ENCODE measurements around the gene PRKN. TPM values are rescaled to one million over a fixed set of nuclear protein-coding genes. Genes with fewer than 3 reads are reported as not detected.

Gene PRKN
- total RNA-seq, 2 experiments from 2014 or later: 0.82 to 1.00 TPM

- intact Hi-C loops (cut with micrococcal nuclease): loop anchor here (5.0 kb wide), 1 partner anchor 1336 kb away; no protein-coding TSS in a partner anchor
- ChIA-PET POLR2A (no interaction called here), CTCF (interaction anchor here (0.7 kb wide), 1 partner anchor 488 kb away, joined by 3 read pairs; no protein-coding TSS in a partner anchor)
- H3K27me3 Mint-ChIP-seq: peaks cover 2% of the 10 kb centered on the region
- H3K27ac Mint-ChIP-seq: peak overlapping the region; percentile 57
- peaks cover 9% of the 10 kb centered on the region for H3K4me1 Mint-ChIP-seq (ENCODE audit: low read depth)
- no peaks in the 10 kb centered on the region for H3K36me3 Mint-ChIP-seq
- H3K4me3 Mint-ChIP-seq: peak overlapping the region; percentile 83
- H3K9me3 Mint-ChIP-seq: peaks cover 4% of the 10 kb centered on the region
- DNase-seq: no peak
These were observed 631 bp upstream of the PRKN start for GRCh38 chr6:162728197-162728596.

GRCh38 chr6:162726947-162727321 is 632 bp downstream of the PRKN start:
- H3K4me1 Mint-ChIP-seq (ENCODE audit: low read depth): peaks cover 9% of the 10 kb centered on the region
- H3K27me3 Mint-ChIP-seq: peaks cover 2% of the 10 kb centered on the region
- CTCF ChIA-PET: no interaction called here
- peak overlapping the region; percentile 83 for H3K4me3 Mint-ChIP-seq
- H3K27ac Mint-ChIP-seq: peak overlapping the region; percentile 39
- DNase-seq: no peak
- intact Hi-C loops (cut with micrococcal nuclease): loop anchor here (2.0 to 5.0 kb wide), 2 partner anchors 688 to 1335 kb away; partner anchors contain the start of gene QKI
- H3K36me3 Mint-ChIP-seq: no peaks in the 10 kb centered on the region
- POLR2A ChIA-PET: no interaction called here
- peaks cover 4% of the 10 kb centered on the region for H3K9me3 Mint-ChIP-seq

- intact Hi-C loops (cut with micrococcal nuclease): no loop called here
- H3K27me3 Mint-ChIP-seq: peaks cover 2% of the 10 kb centered on the region
- H3K9me3 Mint-ChIP-seq: no peaks in the 10 kb centered on the region
- DNase-seq: no peak
- H3K4me3 Mint-ChIP-seq: no peak overlapping the region
- H3K36me3 Mint-ChIP-seq: peaks cover 3% of the 10 kb centered on the region
- H3K27ac Mint-ChIP-seq: no peak overlapping the region
- CTCF ChIA-PET: no interaction called here
- POLR2A ChIA-PET: no interaction called here
- peaks cover 5% of the 10 kb centered on the region for H3K4me1 Mint-ChIP-seq (ENCODE audit: low read depth)
These were observed 4.9 kb downstream of the PRKN start for GRCh38 chr6:162722633-162723032.

GRCh38 chr6:162722226-162722625 is 5.3 kb downstream of the PRKN start:
- no peaks in the 10 kb centered on the region for H3K9me3 Mint-ChIP-seq
- intact Hi-C loops (cut with micrococcal nuclease): no loop called here

GRCh38 chr6:162721404-162721687 is 6.2 kb downstream of the PRKN start:
- Mint-ChIP-seq H3K4me3 (no peak overlapping the region), H3K36me3 (peaks cover 3% of the 10 kb centered on the region), H3K4me1 (ENCODE audit: low read depth) (no peaks in the 10 kb centered on the region), H3K9me3 (peaks cover 2% of the 10 kb centered on the region), H3K27ac (no peak overlapping the region), H3K27me3 (no peaks in the 10 kb centered on the region)
- intact Hi-C loops (cut with micrococcal nuclease): no loop called here
- ChIA-PET CTCF (no interaction called here), POLR2A (no interaction called here)
- DNase-seq: no peak

More at GRCh38 chr6:162722226-162722625, 5.3 kb downstream of the PRKN start:
- POLR2A ChIA-PET: no interaction called here
- Mint-ChIP-seq H3K4me3 (no peak overlapping the region), H3K4me1 (ENCODE audit: low read depth) (peaks cover 5% of the 10 kb centered on the region), H3K27ac (no peak overlapping the region), H3K27me3 (peaks cover 2% of the 10 kb centered on the region), H3K36me3 (peaks cover 3% of the 10 kb centered on the region)
- CTCF ChIA-PET: no interaction called here
- DNase-seq: no peak

- H3K27ac Mint-ChIP-seq: no peak overlapping the region
- no peak for DNase-seq
- H3K36me3 Mint-ChIP-seq: peaks cover 3% of the 10 kb centered on the region
- H3K9me3 Mint-ChIP-seq: peaks cover 2% of the 10 kb centered on the region
- no peaks in the 10 kb centered on the region for H3K4me1 Mint-ChIP-seq (ENCODE audit: low read depth)
- ChIA-PET POLR2A (interaction anchor here (0.5 kb wide), 1 partner anchor 819 kb away, joined by 4 read pairs; no protein-coding TSS in a partner anchor), CTCF (no interaction called here)
- H3K27me3 Mint-ChIP-seq: no peaks in the 10 kb centered on the region
- H3K4me3 Mint-ChIP-seq: no peak overlapping the region
- intact Hi-C loops (cut with micrococcal nuclease): no loop called here
These were observed 8.0 kb downstream of the PRKN start for GRCh38 chr6:162719528-162719927.

GRCh38 chr6:162715601-162716000 is 12.0 kb downstream of the PRKN start:
- Mint-ChIP-seq H3K4me1 (ENCODE audit: low read depth) (no peaks in the 10 kb centered on the region), H3K27ac (no peak overlapping the region), H3K36me3 (peaks cover 5% of the 10 kb centered on the region), H3K9me3 (peaks cover 2% of the 10 kb centered on the region), H3K27me3 (no peaks in the 10 kb centered on the region), H3K4me3 (no peak overlapping the region)
- DNase-seq: no peak
- POLR2A ChIA-PET: no interaction called here
- CTCF ChIA-PET: no interaction called here
- intact Hi-C loops (cut with micrococcal nuclease): no loop called here

- Mint-ChIP-seq H3K27me3 (no peaks in the 10 kb centered on the region), H3K4me1 (ENCODE audit: low read depth) (no peaks in the 10 kb centered on the region), H3K9me3 (peaks cover 2% of the 10 kb centered on the region), H3K27ac (no peak overlapping the region), H3K4me3 (no peak overlapping the region), H3K36me3 (peaks cover 5% of the 10 kb centered on the region)
- intact Hi-C loops (cut with micrococcal nuclease): no loop called here
- ChIA-PET CTCF (no interaction called here), POLR2A (interaction anchor here (0.7 kb wide), 1 partner anchor 13 kb away, joined by 4 read pairs; the partner anchor contains the start of genes PACRG and PRKN)
- DNase-seq: no peak
These were observed 13.4 kb downstream of the PRKN start for GRCh38 chr6:162713974-162714780.

- H3K4me1 Mint-ChIP-seq (ENCODE audit: low read depth): no peaks in the 10 kb centered on the region
- intact Hi-C loops (cut with micrococcal nuclease): no loop called here
- DNase-seq: no peak
- ChIA-PET POLR2A (no interaction called here), CTCF (no interaction called here)
- peaks cover 2% of the 10 kb centered on the region for H3K36me3 Mint-ChIP-seq
- H3K27ac Mint-ChIP-seq: no peak overlapping the region
- H3K27me3 Mint-ChIP-seq: no peaks in the 10 kb centered on the region
- no peak overlapping the region for H3K4me3 Mint-ChIP-seq
- peaks cover 2% of the 10 kb centered on the region for H3K9me3 Mint-ChIP-seq
These were observed 14.9 kb downstream of the PRKN start for GRCh38 chr6:162712694-162713093.

GRCh38 chr6:162711376-162711775 is 16.2 kb downstream of the PRKN start:
- Mint-ChIP-seq H3K27me3 (no peaks in the 10 kb centered on the region), H3K4me3 (no peak overlapping the region), H3K4me1 (ENCODE audit: low read depth) (no peaks in the 10 kb centered on the region), H3K27ac (no peak overlapping the region), H3K9me3 (no peaks in the 10 kb centered on the region), H3K36me3 (peaks cover 2% of the 10 kb centered on the region)
- no peak for DNase-seq
- intact Hi-C loops (cut with micrococcal nuclease): no loop called here
- ChIA-PET POLR2A (no interaction called here), CTCF (no interaction called here)

- no peaks in the 10 kb centered on the region for H3K4me1 Mint-ChIP-seq (ENCODE audit: low read depth)
- intact Hi-C loops (cut with micrococcal nuclease): no loop called here
- H3K36me3 Mint-ChIP-seq: peaks cover 2% of the 10 kb centered on the region
- no peaks in the 10 kb centered on the region for H3K9me3 Mint-ChIP-seq
- POLR2A ChIA-PET: no interaction called here
- H3K27me3 Mint-ChIP-seq: no peaks in the 10 kb centered on the region
- CTCF ChIA-PET: no interaction called here
- H3K27ac Mint-ChIP-seq: no peak overlapping the region
- DNase-seq: no peak
- H3K4me3 Mint-ChIP-seq: no peak overlapping the region
These were observed 16.6 kb downstream of the PRKN start for GRCh38 chr6:162710936-162711335.

- ChIA-PET POLR2A (no interaction called here), CTCF (no interaction called here)
- H3K27me3 Mint-ChIP-seq: no peaks in the 10 kb centered on the region
- no peak for DNase-seq
- no peak overlapping the region for H3K27ac Mint-ChIP-seq
- H3K4me1 Mint-ChIP-seq (ENCODE audit: low read depth): no peaks in the 10 kb centered on the region
- intact Hi-C loops (cut with micrococcal nuclease): no loop called here
- no peaks in the 10 kb centered on the region for H3K9me3 Mint-ChIP-seq
- H3K4me3 Mint-ChIP-seq: no peak overlapping the region
- peaks cover 2% of the 10 kb centered on the region for H3K36me3 Mint-ChIP-seq
These were observed 17.1 kb downstream of the PRKN start for GRCh38 chr6:162710419-162710818.

GRCh38 chr6:162709431-162709830 is 18.1 kb downstream of the PRKN start:
- POLR2A ChIA-PET: no interaction called here
- CTCF ChIA-PET: no interaction called here
- intact Hi-C loops (cut with micrococcal nuclease): no loop called here
- Mint-ChIP-seq H3K27ac (no peak overlapping the region), H3K27me3 (peaks cover 2% of the 10 kb centered on the region), H3K4me3 (no peak overlapping the region), H3K9me3 (no peaks in the 10 kb centered on the region), H3K36me3 (peaks cover 2% of the 10 kb centered on the region), H3K4me1 (ENCODE audit: low read depth) (no peaks in the 10 kb centered on the region)
- no peak for DNase-seq

Measured in activated CD4-positive, alpha-beta memory T cell treated with anti-CD3 and anti-CD28 coated beads for 36 hours (primary cell).